DMS 273 treated with DMSO at 0.1 percent for 48 hours (cell line): ENCODE results near the gene UTS2B.

Experiments
- DNase-seq: peaks from one replicate; lab custom pipeline; 2025; lab: John Stamatoyannopoulos, UW

UTS2B gene

GRCh38 chr3:191321019-191321767 lies 9.1 kb downstream of the UTS2B start:
- DNase-seq, result no peak

DNA sequence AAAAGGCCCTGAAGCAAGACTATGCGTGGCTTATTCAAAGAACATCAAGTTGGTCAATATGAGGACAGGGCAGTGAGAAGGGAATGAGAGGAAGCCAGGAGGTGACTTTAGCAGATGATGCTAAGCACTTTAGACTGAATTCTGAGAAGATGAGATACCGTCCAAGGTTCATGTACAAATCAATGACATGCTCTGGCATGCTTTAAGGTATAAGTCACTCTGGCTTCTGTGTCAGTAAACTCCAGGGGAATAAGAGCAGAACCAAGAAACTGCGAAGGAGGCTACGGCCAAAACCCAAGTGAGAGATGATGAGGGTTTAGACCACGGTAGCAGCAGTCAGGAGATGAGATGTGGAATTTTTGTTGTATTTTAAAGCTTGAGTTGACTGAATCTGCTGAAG lies 10.0 kb downstream of the UTS2B start:
- no peak for DNase-seq

- DNase-seq, result no peak
These were observed 13.3 kb downstream of the UTS2B start for GRCh38 chr3:191316876-191317603.

GRCh38 chr3:191314109-191314728 lies 16.1 kb downstream of the UTS2B start:
- DNase-seq, result no peak

GRCh38 chr3:191313296-191313695 lies 17.0 kb downstream of the UTS2B start:
- no peak for DNase-seq

DNA sequence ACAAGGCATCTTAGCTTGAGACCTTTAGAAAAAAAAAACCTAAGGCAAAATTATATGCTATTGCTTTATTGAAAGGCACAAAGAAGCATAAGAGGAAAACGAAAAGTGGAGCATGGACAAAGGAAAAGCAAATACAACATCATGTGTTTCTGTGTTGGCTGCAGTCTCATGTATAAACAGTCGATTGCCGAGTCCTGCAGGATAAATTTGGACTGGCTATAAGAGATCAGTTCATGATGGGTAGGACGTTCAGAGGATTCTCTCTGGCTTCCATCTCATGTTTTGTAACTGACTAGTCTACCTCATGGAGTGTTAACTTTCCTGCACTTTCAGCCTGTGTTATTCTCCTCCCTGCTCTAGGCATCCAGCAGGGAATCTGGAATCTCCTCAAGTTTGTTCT lies 23.0 kb downstream of the UTS2B start:
- DNase-seq, result no peak

GRCh38 chr3:191306428-191306827 lies 23.9 kb downstream of the UTS2B start:
- DNase-seq, result no peak

GRCh38 chr3:191303596-191303995 lies 26.7 kb downstream of the UTS2B start:
- no peak for DNase-seq

DNA sequence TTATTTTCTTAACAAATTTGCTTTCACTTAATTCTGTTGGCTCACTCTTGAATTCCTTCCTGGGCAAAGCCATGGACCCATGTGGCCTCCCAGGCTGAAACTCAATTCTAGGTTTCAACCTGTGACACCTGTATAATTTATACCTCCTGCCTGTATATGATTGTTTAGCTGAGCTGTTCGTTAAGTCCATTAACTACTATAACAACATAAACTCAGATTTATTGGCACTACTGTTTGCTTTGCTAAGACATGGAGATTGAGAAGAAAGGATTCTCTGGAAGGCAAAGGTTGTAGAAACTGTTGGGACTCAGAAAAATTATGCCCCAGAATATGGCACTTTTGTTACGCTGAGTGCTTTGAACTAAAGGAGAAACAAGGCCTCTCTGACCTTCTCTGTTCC lies 27.9 kb downstream of the UTS2B start:
- DNase-seq, result no peak

DNA sequence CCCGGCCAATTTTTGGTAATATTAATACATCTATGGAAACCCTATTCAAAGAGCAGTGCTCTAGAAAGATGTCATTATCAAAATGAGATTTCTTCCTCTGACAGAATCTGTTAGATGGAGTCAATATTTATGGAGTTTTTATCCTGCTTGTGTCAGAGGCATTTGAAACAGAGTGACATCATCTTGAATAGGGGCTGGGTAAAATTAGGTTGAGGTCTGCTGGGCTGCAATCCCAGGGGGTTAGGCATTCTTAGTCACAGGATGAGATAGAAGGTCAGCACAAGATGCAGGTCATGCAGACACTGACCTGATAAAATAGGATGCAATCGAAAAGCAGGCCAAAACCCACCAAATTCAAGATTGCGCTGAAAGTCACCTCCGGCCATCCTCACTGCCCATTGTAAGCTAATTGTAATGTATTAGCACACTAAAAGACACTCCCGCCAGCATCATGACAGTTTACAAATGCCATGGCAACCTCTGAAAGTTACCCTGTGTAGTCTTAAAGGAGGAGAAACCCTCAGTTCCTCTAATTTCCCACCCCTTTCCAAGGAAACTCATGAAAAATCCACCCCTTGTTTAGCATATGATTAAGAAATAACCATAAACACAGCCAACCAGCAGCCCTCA lies 28.4 kb downstream of the UTS2B start:
- DNase-seq, result no peak

GRCh38 chr3:191301017-191301416 lies 29.3 kb downstream of the UTS2B start:
- no peak for DNase-seq

- no peak for DNase-seq
These were observed 29.9 kb downstream of the UTS2B start for GRCh38 chr3:191300422-191300821.

- DNase-seq, result no peak
These were observed 31.5 kb downstream of the UTS2B start for GRCh38 chr3:191298846-191299245.

DNA sequence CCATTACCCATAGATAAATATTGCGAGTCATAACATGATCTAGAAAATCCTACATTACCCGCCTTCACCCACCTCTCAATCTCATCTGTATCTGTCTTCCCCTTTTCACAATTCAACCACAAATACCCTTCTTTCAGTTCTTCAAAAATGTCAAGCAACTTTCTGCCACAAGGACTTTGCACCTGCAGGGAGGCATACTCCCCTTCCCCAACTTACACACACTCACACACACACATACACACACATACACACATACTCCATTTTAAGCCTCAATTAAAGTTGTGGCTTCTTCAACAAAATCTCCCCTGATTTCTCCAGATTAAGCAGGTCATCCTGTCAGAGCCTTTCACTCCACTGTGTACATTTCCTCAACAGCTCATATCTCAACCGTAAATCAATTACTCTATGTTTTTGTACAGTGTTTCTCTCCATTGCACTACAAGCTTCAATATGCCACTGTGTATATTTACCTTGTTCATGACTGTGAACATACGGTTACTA lies 34.2 kb downstream of the UTS2B start:
- no peak for DNase-seq

GRCh38 chr3:191294291-191294690 lies 36.0 kb downstream of the UTS2B start:
- DNase-seq, result no peak

DNA sequence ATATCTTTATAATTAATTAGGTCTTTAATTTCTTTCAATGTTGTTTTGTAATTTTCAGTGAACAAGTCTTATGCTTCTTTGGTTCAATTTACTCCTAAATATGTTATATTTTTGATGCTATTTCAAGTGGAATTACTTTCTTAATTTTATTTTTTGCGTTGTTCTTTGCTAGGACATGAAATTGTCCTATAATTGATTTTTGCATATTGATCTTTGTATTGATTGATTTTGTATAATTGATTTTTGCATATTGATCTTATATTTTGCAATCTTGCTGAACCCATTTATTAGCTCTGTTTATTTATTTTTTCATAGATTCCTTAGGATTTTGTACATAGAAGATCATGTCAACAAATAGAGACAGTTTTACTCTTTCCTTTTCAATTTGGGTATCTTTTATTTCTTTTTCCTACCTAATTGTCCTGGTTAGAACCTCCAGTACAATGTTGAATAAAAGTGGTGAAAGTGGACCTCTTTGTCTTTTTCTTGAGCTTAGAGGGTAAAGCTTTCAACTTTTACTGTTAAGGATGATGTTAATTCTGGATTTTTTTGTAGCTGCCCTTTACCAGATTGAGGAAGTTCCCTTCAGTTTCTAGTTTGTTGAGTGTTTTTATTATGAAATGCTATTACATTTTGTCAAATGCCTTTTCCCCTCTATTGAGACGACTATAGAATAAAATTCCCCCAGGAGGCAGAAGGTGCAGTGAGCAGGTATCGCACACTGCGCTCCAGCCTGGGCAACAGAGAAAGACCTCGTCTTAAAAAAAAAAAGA lies 37.9 kb downstream of the UTS2B start:
- DNase-seq, result no peak

DNA sequence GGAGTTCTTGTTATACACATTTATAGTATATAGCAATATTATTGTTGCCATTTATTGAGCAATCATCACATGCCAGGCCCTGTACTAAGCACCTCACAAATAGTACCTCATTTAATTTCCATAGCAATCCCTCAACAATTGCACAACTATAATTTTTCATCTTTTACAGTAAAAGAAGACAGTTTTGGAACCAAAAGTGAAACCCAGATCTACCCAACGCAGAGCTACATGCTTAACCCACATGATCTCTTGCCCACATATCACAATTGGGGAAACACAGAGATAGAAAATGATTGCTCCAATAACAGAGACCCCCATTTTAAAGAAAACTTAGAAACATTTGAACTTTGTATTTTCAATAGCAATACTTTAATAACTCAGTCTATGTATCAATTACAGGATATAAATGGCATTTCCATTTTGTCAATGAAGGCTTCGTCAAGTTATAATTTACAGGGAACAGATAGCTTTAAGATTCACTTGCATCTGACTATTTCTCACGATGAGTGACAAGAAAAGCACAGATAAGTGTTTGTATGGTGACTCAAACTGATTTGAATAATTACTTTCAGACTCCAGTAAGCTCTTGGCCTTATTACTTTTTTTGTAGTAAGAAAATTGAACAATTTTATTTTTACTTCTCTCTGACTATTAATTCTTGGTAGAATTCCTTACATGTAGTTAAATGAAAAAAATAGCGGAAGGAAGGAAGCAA lies 39.9 kb downstream of the UTS2B start:
- no peak for DNase-seq

DNA sequence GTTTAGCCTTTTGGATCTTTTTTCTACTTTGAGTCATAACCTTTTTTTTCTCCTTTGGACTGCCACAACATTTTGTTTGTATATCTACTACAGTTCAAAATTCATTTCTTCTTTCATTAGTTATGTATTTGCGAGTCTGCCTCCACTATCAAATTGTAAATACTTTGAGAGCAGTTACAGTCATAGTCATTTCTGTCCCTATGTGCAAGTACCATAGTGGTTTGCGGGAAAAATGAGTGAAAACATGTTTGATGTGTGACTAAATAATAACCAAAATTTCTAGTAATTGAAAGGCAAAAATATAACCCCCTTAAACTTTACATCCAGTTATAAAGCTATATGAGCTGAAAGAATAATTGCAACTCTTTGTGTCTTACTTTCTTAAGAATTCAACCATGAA lies 46.9 kb downstream of the UTS2B start:
- no peak for DNase-seq

GRCh38 chr3:191282251-191283185 lies 47.8 kb downstream of the UTS2B start:
- no peak for DNase-seq

- DNase-seq, result no peak
These were observed 49.4 kb downstream of the UTS2B start for GRCh38 chr3:191280882-191281281.
